T-helper 2 cell (primary cell): ENCODE data around the gene CLEC16A.
A peak's percentile ranks its signal among the peaks of the same experiment; 100 is the strongest.

Experiments
- DNase-seq, 5 experiments: peaks; one replicate each; pipeline versions ENCODE4 v3.0.0 to v3.0.0-alpha.2; 2012 to 2022

Gene CLEC16A

GRCh38 chr16:11162586-11163268 is 218.4 kb downstream of the CLEC16A start:
- DNase-seq: no peak

GRCh38 chr16:11163761-11164261 is 219.4 kb downstream of the CLEC16A start:
- DNase-seq: no peak

GRCh38 chr16:11164482-11165270 is 220.3 kb downstream of the CLEC16A start:
- no peak for DNase-seq

- no peak for DNase-seq
Observed at GRCh38 chr16:11165349-11165748, 221.0 kb downstream of the CLEC16A start.

GRCh38 chr16:11165894-11166665 is 221.7 kb downstream of the CLEC16A start:
- DNase-seq: no peak

GRCh38 chr16:11167581-11167980 is 223.2 kb downstream of the CLEC16A start:
- no peak for DNase-seq

- no peak for DNase-seq
Observed at GRCh38 chr16:11168386-11169051, 224.2 kb downstream of the CLEC16A start.

- DNase-seq: no peak
Observed at GRCh38 chr16:11169641-11170040, 225.3 kb downstream of the CLEC16A start.

GRCh38 chr16:11170201-11170600 is 225.8 kb downstream of the CLEC16A start:
- no peak for DNase-seq

- no peak for DNase-seq
Observed at GRCh38 chr16:11170696-11171447, 226.5 kb downstream of the CLEC16A start.

- no peak for DNase-seq
Observed at GRCh38 chr16:11171448-11171709, 227.0 kb downstream of the CLEC16A start.

GRCh38 chr16:11171757-11172299 is 227.5 kb downstream of the CLEC16A start:
- DNase-seq: peak in 1 of 5 experiments; percentile 32

- DNase-seq: no peak
Observed at GRCh38 chr16:11173426-11173825, 229.1 kb downstream of the CLEC16A start.

- DNase-seq: no peak
Observed at GRCh38 chr16:11174141-11174540, 229.8 kb downstream of the CLEC16A start.

- DNase-seq: no peak
Observed at GRCh38 chr16:11175106-11175786, 230.9 kb downstream of the CLEC16A start.

- peak in 1 of 5 experiments; percentile 91 for DNase-seq
Observed at GRCh38 chr16:11175787-11176341, 231.5 kb downstream of the CLEC16A start.

- no peak for DNase-seq
Observed at GRCh38 chr16:11177578-11178160, 233.3 kb downstream of the CLEC16A start.

GRCh38 chr16:11178424-11178823 is 234.1 kb downstream of the CLEC16A start:
- no peak for DNase-seq

GRCh38 chr16:11179574-11179973 is 235.2 kb downstream of the CLEC16A start:
- no peak for DNase-seq

GRCh38 chr16:11180489-11180888 is 236.1 kb downstream of the CLEC16A start:
- peak in 1 of 5 experiments; percentile 35 for DNase-seq
